ENCODE results near the gene DTX3. TPM values are rescaled to one million over a fixed set of nuclear protein-coding genes. Genes with fewer than 3 reads are reported as not detected.

Gene DTX3
- total RNA-seq, 1 experiment from 2014 or later, result 57.0 TPM

- Mint-ChIP-seq H3K9me3 (no peaks in the 10 kb centered on the region), H3K36me3 (peaks cover 11% of the 10 kb centered on the region), H3K27me3 (ENCODE audit: low read depth) (peaks cover 8% of the 10 kb centered on the region), H3K4me3 (peak overlapping the region; percentile 25; the same call in 1 of the 2 replicates), H3K27ac (no peak overlapping the region), H3K4me1 (peaks cover 38% of the 10 kb centered on the region)
- no peak for TF ChIP-seq NFE2L1 (CRISPR knock-in tag; IDR thresholded peaks at IDR 0.05)
- no peak for TF ChIP-seq ZNF138 (CRISPR knock-in tag; conservative IDR thresholded peaks at IDR 0.05)
- TF ChIP-seq JUN (CRISPR knock-in tag; IDR thresholded peaks at IDR 0.05), result no peak
- no peak for TF ChIP-seq GTF2I (CRISPR knock-in tag; conservative IDR thresholded peaks at IDR 0.05)
- ATAC-seq (no peak), DNase-seq (ENCODE audit: low spot score) (no peak)
- ChIA-PET POLR2A (no interaction called here), CTCF (interaction anchor here (5.0 to 5.4 kb wide), 2 partner anchors 14 to 23 kb away, joined by 31 to 34 read pairs; no protein-coding TSS in a partner anchor)
These were observed 2.2 kb downstream of the DTX3 start for GRCh38 chr12:57606821-57607220.

GRCh38 chr12:57607958-57608663, 3.5 kb downstream of the DTX3 start:
- Mint-ChIP-seq H3K36me3 (peaks cover 9% of the 10 kb centered on the region), H3K27ac (no peak overlapping the region), H3K4me3 (no peak overlapping the region), H3K27me3 (ENCODE audit: low read depth) (peaks cover 21% of the 10 kb centered on the region), H3K4me1 (peaks cover 46% of the 10 kb centered on the region), H3K9me3 (no peaks in the 10 kb centered on the region)
- ATAC-seq, result no peak
- no peak for DNase-seq (ENCODE audit: low spot score)
- ChIA-PET CTCF (interaction anchor here (1.2 to 5.4 kb wide), 5 partner anchors 12 to 127 kb away, joined by 3 to 34 read pairs (median 12); no protein-coding TSS in a partner anchor), POLR2A (interaction anchor here (0.6 to 1.0 kb wide), 2 partner anchors 16 to 153 kb away, joined by 3 read pairs; partner anchors contain the start of gene INHBE)
- TF ChIP-seq SP1 (CRISPR knock-in tag; conservative IDR thresholded peaks at IDR 0.05), result no peak
- TF ChIP-seq ETV6 (CRISPR knock-in tag; IDR thresholded peaks at IDR 0.05), result no peak
- TF ChIP-seq OVOL2 (CRISPR knock-in tag; IDR thresholded peaks at IDR 0.05; ENCODE audit: borderline replicate concordance), result no peak
- no peak for TF ChIP-seq TCF7 (CRISPR knock-in tag; IDR thresholded peaks at IDR 0.05; ENCODE audit: low read depth)
- TF ChIP-seq USF1 (CRISPR knock-in tag; IDR thresholded peaks at IDR 0.05), result no peak
- TF ChIP-seq ZNF232 (CRISPR knock-in tag; IDR thresholded peaks at IDR 0.05), result no peak
- no peak for TF ChIP-seq ESRRA (CRISPR knock-in tag; IDR thresholded peaks at IDR 0.05; ENCODE audit: borderline replicate concordance)
- TF ChIP-seq CBFB (CRISPR knock-in tag; IDR thresholded peaks at IDR 0.05; ENCODE audit: low read depth), result no peak
- no peak for TF ChIP-seq ZMAT4 (CRISPR knock-in tag; IDR thresholded peaks at IDR 0.05)
- TF ChIP-seq EMX1 (CRISPR knock-in tag; IDR thresholded peaks at IDR 0.05), result no peak
- TF ChIP-seq TEAD4 (CRISPR knock-in tag; IDR thresholded peaks at IDR 0.05), result no peak
- TF ChIP-seq, protein P1, sequence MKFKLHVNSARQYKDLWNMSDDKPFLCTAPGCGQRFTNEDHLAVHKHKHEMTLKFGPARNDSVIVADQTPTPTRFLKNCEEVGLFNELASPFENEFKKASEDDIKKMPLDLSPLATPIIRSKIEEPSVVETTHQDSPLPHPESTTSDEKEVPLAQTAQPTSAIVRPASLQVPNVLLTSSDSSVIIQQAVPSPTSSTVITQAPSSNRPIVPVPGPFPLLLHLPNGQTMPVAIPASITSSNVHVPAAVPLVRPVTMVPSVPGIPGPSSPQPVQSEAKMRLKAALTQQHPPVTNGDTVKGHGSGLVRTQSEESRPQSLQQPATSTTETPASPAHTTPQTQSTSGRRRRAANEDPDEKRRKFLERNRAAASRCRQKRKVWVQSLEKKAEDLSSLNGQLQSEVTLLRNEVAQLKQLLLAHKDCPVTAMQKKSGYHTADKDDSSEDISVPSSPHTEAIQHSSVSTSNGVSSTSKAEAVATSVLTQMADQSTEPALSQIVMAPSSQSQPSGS (CRISPR knock-in tag; IDR thresholded peaks at IDR 0.05; ENCODE audit: borderline replicate concordance, low read depth), result no peak
- no peak for TF ChIP-seq JAZF1 (CRISPR knock-in tag; IDR thresholded peaks at IDR 0.05)
- TF ChIP-seq TEAD1 (CRISPR knock-in tag; IDR thresholded peaks at IDR 0.05), result no peak
- TF ChIP-seq ZNF281 (CRISPR knock-in tag; IDR thresholded peaks at IDR 0.05), result no peak
- TF ChIP-seq NFATC4 (CRISPR knock-in tag; IDR thresholded peaks at IDR 0.05), result no peak
- TF ChIP-seq, protein P2, sequence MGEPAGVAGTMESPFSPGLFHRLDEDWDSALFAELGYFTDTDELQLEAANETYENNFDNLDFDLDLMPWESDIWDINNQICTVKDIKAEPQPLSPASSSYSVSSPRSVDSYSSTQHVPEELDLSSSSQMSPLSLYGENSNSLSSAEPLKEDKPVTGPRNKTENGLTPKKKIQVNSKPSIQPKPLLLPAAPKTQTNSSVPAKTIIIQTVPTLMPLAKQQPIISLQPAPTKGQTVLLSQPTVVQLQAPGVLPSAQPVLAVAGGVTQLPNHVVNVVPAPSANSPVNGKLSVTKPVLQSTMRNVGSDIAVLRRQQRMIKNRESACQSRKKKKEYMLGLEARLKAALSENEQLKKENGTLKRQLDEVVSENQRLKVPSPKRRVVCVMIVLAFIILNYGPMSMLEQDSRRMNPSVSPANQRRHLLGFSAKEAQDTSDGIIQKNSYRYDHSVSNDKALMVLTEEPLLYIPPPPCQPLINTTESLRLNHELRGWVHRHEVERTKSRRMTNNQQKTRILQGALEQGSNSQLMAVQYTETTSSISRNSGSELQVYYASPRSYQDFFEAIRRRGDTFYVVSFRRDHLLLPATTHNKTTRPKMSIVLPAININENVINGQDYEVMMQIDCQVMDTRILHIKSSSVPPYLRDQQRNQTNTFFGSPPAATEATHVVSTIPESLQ (CRISPR knock-in tag; IDR thresholded peaks at IDR 0.05), result no peak
